SKM-1 treated with dmso at 0.1 percent for 144 hours (cell line): Measurements from ENCODE around the gene CYP4F11.
"Not testable (repeated sequence)": the region's sequence is repeated elsewhere in the genome, so short reads cannot be mapped to it uniquely, and the experiment has no call there.

Source experiments
- DNase-seq: peaks from one replicate; lab custom pipeline; 2025; ENCODE audit not compliant: unreplicated experiment; lab: John Stamatoyannopoulos, UW

CYP4F11 gene, protein sequence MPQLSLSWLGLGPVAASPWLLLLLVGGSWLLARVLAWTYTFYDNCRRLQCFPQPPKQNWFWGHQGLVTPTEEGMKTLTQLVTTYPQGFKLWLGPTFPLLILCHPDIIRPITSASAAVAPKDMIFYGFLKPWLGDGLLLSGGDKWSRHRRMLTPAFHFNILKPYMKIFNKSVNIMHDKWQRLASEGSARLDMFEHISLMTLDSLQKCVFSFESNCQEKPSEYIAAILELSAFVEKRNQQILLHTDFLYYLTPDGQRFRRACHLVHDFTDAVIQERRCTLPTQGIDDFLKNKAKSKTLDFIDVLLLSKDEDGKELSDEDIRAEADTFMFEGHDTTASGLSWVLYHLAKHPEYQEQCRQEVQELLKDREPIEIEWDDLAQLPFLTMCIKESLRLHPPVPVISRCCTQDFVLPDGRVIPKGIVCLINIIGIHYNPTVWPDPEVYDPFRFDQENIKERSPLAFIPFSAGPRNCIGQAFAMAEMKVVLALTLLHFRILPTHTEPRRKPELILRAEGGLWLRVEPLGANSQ

DNA sequence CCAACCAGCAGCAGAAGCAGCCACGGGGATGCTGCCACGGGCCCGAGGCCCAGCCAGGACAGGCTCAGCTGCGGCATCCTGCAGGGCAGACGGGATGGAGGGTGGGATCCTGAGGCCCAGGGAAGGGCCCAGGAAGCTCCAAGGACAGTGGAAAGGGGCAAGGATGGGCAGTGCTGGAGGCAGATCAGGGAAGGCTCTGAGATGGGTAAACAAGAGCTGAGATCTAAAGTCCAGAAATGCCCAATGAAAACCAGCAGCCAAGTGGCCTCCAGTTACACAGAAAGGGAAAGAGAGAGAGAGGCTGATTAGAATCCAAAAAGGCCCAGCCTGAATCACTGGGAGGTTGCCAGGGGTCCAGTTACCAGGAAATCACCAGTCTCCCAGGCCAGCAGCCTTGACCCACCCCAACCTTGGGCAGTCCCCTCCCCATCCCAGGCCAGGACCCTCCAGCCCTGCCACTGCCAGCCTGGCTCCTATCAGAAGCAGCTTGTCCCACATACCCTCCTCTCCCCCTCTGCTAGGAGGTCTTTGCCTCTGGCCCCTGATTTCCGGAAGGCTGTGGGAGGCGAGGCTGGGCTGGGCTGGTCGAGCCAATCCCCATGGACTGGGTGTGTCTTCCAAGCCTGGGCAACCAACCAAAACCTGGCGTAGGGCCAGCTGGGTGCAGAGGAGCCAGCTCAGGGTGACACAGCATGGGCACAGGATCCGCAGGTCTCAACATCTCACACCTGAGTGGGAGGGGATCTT, at the start of gene CYP4F11:
Gene CYP4F11, minus strand, starts transcription at position 198 of the 747 bp plus-strand sequence. Its CDS starts 121 bp downstream, at position 77.
- DNase-seq: no peak

DNA sequence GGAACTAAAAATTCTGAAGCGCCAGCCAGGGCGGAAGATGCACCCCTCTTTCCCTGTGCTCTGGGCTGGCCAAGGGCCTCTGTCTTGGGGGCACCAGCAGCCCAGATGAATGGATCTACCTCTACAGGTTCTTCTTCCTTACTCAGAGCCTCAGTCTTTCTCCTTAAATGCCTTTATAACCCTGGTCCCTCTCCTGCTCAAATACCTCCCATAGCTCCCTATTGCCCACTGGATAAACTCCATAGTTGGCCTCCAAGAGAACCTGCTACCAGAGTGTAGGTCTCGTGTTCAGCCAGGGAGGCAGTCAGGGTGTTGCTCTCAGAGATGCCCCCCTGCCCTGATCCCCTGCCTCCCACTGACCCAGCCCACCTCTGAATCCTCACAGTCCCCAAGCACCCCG, 45.0 kb upstream of the CYP4F11 start:
- no peak for DNase-seq

DNA sequence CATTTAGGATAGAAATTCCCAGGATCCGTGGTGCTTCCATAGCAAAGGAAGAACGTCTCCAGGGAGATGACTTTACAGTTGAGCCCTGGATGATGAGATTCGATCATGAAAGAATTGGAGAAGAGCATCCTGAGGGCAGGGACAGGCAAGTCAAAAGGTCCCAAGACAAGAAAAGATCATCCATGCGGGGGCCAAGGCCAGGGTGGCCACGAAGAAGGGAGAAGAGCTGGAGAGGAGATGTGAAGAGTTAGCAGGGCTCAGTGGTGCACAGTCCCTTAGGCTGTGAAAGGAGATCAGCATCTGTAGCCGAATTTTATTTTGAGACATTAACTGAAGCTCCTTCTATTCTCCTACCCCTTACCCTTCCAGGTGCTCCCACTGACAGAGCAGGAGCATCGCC, 43.4 kb upstream of the CYP4F11 start:
- no peak for DNase-seq

DNA sequence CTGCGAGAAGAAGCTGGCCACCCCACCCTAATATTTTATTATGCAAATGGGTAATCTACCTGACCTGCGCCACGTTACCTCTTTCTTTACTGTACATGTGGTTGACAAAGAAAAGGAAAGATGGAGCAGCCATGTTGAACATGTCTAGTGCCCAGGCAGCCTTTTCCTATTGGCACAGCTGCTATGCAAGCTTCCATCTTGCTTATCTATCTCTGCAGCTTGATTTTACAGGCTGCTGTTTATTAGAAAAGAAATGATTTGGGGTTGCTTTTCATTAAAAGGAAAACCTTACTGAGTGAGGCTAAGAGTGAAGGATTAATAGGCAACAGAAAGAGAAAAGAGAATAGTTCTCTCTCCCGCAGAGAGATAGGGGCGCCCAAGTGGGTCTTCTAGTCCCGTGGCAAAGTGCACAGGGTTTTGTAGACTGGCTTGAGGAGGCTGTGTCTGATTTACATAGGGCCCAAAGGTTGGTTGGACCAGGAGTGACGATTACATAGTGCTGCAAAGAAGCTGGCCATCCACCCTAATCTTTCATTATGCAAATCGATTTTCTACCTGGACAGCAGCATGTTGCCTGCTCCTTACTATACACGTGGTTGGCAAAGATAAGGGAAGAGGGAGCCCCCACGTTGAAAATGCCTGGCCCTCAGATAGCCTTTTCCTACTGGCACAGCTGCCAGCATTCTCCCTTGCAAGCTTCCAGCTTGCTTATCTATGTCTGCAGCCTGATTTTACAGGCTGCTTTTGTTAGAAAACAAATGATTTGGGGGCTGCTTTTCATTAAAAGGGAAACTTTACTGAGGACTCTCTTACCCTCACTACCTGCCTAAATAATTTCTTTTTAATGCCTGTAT, 42.7 kb upstream of the CYP4F11 start:
- no peak for DNase-seq

DNA sequence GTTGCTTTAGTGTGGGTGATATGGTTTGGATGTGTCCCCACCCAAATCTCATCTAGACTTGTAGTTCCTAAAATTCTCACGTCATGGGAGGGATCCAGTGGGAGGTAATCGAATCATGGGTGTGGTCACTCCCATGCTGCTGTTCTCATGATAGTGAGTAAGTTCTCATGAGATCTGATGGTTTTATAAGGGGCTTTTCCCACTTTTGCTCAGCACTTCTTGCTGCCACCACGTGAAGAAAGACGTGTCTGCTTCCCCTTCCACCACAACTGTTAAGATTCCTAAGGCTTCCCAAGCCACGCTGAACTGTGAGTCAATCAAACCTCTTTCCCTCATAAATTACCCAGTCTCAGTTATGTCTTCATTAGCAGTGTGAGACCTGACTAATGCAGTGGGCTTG, 40.5 kb upstream of the CYP4F11 start:
- no peak for DNase-seq

DNA sequence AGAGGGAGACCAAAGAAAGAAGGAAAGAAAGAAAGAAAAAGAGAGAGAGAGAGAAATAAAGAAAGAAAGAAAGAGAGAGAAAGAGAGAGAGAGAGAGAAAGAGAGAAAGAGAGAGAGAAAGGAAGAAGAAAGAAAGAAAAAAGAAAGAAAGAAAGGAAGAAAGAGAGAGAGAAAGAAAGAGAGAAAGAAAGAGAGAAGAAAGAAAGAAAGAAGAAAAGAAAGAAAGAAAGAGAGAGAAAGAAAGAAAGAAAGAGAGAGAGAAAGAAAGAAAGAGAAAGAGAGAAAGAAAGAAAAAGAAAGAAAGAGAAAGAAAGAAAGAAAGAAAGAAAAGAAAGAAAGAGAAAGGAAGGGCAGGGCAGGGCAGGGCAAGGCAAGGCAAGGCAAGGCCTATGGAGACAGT, 37.7 kb upstream of the CYP4F11 start:
- not testable (repeated sequence) for DNase-seq

DNA sequence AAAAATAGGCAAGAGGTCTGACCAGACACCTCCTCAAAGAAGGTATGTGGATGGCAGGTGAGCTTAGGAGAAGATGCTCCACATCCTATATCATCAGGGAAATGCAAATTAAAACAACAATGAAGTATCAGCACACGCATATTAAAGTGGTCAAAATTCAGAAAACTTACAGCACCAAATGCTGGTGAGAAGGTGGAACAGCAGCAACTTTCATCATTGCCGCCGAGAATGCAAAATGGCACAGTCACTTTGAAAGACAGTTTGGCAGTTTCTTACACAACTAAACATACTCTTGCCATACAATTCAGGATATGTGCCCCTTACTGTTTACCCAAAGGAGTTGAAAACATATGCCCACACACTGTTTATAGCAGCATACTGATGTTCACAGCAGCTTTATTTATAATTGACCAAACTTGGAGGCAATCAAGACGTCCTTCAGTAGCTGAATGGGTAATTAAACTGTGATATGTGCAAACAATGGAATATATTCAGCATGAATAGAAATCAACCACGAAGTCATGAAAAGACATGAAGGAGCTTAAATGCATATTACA, 37.0 kb upstream of the CYP4F11 start:
- DNase-seq: no peak

DNA sequence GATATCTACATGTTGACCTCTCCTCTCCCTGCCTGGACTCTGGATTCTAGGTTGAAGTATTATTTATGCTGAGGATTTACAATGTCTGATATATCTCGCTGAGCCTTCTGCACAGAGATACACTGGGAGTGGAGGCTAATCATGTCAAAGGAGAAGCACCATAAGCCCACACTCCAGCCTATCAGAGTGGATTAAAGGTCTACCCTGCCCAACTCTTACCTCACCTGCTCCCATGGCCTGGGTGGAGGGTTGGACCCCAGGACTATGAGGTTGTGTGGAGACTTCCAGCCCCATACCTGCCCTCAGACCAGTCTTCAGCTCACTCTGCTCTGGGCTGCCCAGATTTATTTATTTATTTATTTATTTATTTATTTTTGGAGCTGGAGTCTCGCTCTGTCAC, 29.9 kb upstream of the CYP4F11 start:
- no peak for DNase-seq

DNA sequence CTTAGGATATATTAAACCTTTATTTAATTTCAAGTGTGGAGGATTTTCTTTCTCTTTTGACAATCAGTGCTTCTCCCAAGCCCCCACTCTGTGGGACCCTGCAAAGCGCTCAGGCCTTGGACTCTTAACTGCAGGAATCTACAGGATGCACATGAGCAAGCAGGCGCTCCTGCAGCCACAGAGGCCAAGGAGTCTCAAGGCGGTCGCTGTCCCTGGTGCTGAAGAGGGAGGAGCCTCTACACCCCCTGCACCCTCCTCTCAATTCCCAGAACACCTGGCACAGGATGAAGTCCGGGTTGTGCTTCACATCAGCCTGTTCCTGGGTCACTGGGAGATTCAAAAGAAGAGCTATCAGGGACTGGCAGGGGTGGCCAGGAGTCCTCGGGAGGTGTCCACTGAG, 28.0 kb upstream of the CYP4F11 start:
- no peak for DNase-seq

DNA sequence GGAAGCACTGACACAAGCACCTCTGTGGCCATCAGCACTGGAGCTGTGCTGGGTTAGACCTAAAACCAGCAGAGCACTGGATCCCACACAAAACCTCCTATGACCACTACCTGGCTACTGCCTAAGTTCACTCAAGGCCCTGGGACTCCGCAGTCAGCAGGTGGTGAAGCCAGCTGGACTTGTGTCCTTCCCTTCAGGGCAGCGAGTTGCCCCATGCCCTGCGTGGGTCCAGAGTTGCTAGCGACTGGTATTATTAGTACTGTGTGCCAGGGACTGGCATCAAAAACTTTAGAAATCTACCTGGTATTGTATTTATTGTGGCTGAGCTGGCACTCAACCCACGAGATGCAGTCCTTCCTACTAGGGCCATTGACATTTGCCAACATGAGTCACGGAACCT, 20.5 kb upstream of the CYP4F11 start:
- no peak for DNase-seq

DNA sequence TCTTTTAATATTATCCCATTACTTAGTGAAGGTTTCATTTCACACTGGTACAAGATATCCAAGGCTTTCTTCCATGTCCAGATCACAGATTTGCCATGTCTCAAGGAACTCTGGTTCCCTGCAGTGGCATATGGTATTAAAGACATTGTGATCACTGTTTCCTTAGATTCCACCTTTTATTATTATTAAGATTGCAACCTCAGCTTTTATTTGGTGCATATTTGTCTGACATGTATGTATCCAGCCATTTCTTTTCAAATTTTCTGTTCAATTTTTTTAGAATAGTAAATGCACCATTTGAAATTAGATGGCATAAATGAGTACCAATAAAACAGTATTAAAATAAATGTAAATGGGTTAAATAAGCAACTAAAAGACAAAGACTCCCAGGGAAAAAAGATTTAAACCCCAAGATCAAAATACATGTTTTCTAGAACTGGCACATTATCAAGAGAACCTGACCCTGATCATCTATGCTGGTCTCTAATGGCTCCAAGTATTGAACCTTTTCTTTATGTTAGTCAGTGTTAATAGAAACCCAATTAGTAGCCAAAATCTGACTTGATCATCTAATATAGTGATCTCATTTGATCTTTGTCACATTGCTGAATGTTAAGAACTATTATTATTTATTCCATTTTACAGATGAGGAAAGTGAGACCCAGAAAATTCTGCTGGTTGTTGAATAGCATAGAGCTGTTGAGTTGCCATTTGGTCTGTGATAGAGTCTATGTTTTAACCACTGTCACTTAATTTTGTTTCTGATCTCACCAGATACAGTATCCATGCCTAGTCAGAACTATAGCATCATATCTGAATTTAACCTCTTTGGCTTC, 14.1 kb upstream of the CYP4F11 start, which contains the start of gene OR10H4:
Gene OR10H4, plus strand, starts transcription at position 786 of the 836 bp plus-strand sequence. Its CDS starts 0 bp downstream, at position 786.
- no peak for DNase-seq

DNA sequence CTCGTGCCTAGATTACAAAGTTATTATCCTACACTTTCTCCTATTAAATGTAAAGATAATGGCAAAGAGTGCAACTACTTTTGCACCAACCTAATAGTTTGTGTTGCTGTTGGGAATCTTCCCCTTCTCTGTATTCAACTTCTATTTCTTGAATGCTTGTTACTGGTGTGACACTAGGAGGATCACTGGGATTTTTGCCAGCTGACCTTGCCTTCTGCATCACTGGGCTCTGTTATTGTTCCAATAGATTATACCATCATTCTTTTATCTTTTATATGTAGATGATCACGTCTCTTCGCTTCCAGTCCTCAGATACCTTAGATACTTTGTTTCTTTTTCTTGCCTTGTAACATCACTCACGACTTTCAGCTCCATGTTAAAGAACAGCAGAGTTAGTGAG, 11.0 kb upstream of the CYP4F11 start:
- no peak for DNase-seq

DNA sequence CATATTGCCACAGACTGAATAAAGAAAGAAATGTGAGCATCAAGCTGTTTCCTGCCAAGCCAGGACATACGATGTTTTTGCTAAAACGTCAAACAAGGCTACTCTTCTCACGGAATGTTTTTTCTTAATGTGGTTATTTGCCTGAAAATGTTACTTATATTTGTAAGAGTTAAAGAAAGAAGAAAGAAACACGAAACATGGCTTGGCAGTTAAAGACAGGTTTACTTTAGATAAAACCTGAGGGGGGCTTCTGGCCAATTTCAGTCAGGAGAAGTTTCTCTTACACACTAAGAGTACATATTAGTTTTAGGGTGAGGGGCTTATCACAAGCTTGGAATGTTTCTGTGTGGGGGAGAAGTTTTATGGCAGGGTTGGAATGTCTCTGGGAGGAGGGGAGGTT, 10.1 kb upstream of the CYP4F11 start:
- DNase-seq: no peak

DNA sequence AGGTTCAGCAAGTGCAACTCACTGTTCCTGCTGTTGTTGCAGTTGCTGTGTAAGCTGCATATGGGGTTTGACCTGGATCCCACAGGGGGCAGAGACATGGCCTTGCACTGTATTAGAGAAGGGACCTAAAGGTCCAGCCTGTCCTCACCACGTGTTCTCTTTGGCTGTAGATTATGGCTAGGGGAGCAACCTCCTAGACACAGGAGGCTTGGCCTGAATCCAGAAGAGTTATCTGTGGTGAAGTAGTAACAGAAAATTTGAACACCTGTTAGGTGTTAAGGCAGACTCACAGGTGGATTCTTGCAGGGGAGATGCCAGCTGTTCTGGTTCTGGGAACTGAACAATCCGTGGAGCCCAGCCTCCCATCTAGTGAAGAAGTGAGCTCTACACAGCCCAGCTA, 3.4 kb upstream of the CYP4F11 start:
- no peak for DNase-seq

DNA sequence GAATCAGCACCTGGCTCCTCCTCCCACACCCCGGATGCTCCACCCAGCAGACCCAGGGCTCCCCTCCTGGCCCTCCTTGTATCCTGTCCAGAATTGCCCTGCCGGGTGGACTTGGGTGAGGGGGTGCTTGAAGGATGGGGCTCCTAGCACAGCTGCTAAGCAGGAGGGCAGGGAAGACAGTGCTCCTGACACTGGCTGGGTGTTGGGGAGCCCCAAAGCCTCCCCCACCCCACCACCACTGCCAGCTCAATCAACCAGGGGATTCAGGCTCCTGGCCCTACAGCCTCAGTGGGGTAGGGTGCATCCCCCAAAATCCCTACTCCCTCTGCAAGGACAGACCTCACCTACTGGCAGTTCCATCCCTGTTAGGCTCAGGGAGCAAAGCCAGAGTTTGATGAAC, 2.6 kb upstream of the CYP4F11 start:
- no peak for DNase-seq

DNA sequence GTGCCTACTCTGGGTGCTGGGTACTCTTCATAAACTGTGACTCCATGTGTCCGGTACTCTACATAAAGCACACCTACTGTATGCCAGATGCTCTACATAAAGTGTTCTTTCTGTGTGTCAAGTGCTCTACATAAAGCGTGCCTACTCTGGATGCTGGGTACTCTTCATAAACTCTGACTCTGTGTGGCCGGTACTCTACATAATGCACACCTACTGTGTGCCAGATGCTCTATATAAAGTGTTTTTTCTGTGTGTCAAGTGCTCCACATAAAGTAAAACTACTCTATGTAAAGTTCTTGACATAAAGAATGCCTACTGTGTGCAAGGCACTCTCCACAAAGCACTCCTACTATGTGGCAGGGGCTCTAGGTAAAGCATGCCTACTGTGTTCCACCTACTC, 1.8 kb upstream of the CYP4F11 start:
- DNase-seq: no peak

DNA sequence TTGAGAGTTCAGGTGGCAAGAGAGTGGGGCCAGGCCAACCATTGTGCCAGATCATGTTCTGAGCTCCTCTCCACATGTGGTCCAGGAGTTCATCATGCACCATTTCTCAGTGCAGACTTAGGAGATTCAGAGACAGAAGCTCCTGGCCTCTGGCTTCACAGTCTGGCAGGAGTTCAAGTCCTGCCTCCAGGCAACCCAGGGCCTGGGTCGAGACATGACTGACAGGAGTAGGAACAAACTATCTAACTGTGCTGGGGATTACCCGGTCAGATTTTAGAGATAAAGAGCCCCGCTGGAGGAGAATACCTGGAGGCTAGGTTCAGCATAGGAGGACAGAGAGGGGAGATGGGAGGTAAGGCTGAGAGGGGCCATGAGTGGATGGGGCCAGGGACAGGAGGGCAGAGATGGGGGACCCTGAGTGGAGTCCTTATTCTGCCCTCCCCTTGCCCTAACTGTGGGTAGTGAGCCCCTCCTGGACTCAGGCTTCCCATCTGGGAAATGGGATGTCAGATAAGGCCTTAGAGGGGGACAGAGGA, 906 bp upstream of the CYP4F11 start:
- no peak for DNase-seq

DNA sequence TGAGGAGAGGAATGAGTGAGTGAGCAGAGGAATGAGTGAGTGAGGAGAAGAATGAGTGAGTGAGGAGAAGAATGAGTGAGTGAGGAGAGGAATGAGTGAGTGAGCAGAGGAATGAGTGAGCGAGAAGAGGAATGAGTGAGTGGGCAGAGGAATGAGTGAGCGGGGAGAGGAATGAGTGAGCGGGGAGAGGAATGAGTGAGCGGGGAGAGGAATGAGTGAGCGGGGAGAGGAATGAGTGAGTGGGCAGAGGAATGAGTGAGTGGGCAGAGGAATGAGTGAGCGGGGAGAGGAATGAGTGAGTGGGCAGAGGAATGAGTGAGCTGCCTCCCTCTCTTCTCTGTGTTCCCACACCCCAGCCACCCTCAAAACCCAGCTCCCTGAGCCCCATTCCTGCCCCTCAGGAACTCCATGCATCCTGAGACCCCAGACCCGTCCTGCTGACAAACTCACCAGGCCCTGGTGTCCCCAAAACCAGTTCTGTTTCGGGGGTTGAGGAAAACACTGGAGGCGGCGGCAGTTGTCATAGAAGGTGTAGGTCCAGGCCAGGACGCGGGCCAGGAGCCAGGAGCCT, 483 bp downstream of the CYP4F11 start:
- not testable (repeated sequence) for DNase-seq

DNA sequence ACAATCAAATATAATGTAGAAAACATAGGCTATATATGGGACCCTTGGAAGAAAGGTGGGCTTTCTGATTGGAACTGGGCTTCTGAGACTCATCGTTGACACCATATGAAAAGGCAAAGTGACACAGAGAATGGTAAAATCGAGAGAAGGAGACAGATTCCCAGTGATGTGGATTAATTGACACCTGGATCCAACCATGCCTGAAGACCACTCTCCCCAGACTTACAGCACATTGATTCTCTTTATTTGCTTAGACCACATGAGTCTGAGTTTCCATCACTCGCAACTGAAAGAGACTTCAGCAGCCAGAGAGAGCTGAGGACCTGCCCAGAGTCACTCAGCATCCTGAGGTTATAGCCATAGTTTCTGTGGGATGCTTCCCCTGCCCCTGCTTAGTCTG, 6.0 kb downstream of the CYP4F11 start:
- DNase-seq: no peak
